HPDE6-E6E7 (cell line): ENCODE results near the gene TTC28.
"Not testable (repeated sequence)": the region's sequence is repeated elsewhere in the genome, so short reads cannot be mapped to it uniquely, and the experiment has no call there.

Experiments used
- DNase-seq: peaks from one replicate; pipeline ENCODE4 v3.0.0; 2011; ENCODE audit warnings: missing footprints; ENCODE audit errors: extremely low spot score

TTC28 gene

GRCh38 chr22:28678170-28678569, 1.5 kb downstream of the TTC28 start:
- DNase-seq = not testable (repeated sequence)

- DNase-seq = no peak
These were observed 5.5 kb downstream of the TTC28 start for GRCh38 chr22:28674121-28674563.

GRCh38 chr22:28670756-28671155, 8.9 kb downstream of the TTC28 start:
- DNase-seq = no peak

- DNase-seq = no peak
These were observed 9.5 kb downstream of the TTC28 start for GRCh38 chr22:28670161-28670560.

- DNase-seq = no peak
These were observed 10.3 kb downstream of the TTC28 start for GRCh38 chr22:28669387-28669786.

- not testable (repeated sequence) for DNase-seq
These were observed 16.1 kb downstream of the TTC28 start for GRCh38 chr22:28663569-28663942.

- DNase-seq = no peak
These were observed 21.2 kb downstream of the TTC28 start for GRCh38 chr22:28658448-28658847.

GRCh38 chr22:28656181-28656580, 23.5 kb downstream of the TTC28 start:
- DNase-seq = no peak

- DNase-seq = no peak
These were observed 29.2 kb downstream of the TTC28 start for GRCh38 chr22:28650463-28650862.

- DNase-seq = no peak
These were observed 30.8 kb downstream of the TTC28 start for GRCh38 chr22:28648792-28649191.

GRCh38 chr22:28647216-28647615, 32.4 kb downstream of the TTC28 start:
- no peak for DNase-seq

- DNase-seq = no peak
These were observed 40.3 kb downstream of the TTC28 start for GRCh38 chr22:28639321-28639720.

GRCh38 chr22:28637225-28637624, 42.4 kb downstream of the TTC28 start:
- no peak for DNase-seq

- no peak for DNase-seq
These were observed 49.5 kb downstream of the TTC28 start for GRCh38 chr22:28630177-28630574.

GRCh38 chr22:28629420-28630176, 50.0 kb downstream of the TTC28 start:
- no peak for DNase-seq

GRCh38 chr22:28628766-28629165, 50.9 kb downstream of the TTC28 start:
- no peak for DNase-seq

GRCh38 chr22:28627791-28628190, 51.8 kb downstream of the TTC28 start:
- no peak for DNase-seq

- DNase-seq = no peak
These were observed 59.3 kb downstream of the TTC28 start for GRCh38 chr22:28620244-28620922.

- DNase-seq = no peak
These were observed 60.4 kb downstream of the TTC28 start for GRCh38 chr22:28619236-28619635.

GRCh38 chr22:28615423-28615822, 64.2 kb downstream of the TTC28 start:
- not testable (repeated sequence) for DNase-seq

GRCh38 chr22:28609921-28610320, 69.7 kb downstream of the TTC28 start:
- no peak for DNase-seq

- DNase-seq = no peak
These were observed 71.1 kb downstream of the TTC28 start for GRCh38 chr22:28608546-28608945.

GRCh38 chr22:28607795-28608194, 71.8 kb downstream of the TTC28 start:
- DNase-seq = no peak
